Ishikawa (cell line): ENCODE data around the gene PIN4.

Experiments
- CEBPB ChIP-seq: IDR thresholded peaks from 2 replicates; pipeline ENCODE4 v1.6.1; 2012
- EP300 ChIP-seq: IDR thresholded peaks from 2 replicates; pipeline ENCODE4 v1.6.1; 2012; ENCODE audit warnings: borderline replicate concordance
- TAF1 ChIP-seq: IDR thresholded peaks from 2 replicates; pipeline ENCODE4 v1.6.1; 2012; ENCODE audit warnings: low read depth, mild to moderate bottlenecking
- TCF12 ChIP-seq: IDR thresholded peaks from 2 replicates; pipeline ENCODE4 v1.6.1; 2012; ENCODE audit warnings: low read depth
- USF1 ChIP-seq: IDR thresholded peaks from 2 replicates; pipeline ENCODE4 v1.6.1; 2012
- TF ChIP-seq, protein P1 (sequence below): IDR thresholded peaks from 2 replicates; pipeline ENCODE4 v1.6.1; 2012; ENCODE audit warnings: low read depth, mild to moderate bottlenecking
- TF ChIP-seq, protein P2 (sequence below): IDR thresholded peaks from 2 replicates; pipeline ENCODE4 v1.6.1; 2012

DNA sequence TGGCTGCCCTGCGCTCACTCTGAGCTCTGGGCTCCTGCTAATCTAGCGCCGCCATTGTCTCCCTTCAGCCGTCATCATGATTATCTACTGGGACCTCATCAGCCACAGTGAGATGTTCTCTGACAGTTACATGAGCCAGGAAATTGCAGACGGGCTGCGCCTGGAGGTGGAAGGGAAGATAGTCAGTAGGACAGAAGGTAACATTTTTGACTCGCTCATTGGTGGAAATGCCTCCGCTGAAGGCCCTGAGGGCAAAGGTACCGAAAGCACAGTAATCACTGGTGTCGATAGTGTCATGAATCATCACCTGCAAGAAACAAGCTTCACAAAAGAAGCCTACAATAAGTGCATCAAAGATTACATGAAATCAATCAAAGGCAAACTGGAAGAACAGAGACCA, 21.8 kb upstream of the PIN4 start:
- TF ChIP-seq, protein P1, sequence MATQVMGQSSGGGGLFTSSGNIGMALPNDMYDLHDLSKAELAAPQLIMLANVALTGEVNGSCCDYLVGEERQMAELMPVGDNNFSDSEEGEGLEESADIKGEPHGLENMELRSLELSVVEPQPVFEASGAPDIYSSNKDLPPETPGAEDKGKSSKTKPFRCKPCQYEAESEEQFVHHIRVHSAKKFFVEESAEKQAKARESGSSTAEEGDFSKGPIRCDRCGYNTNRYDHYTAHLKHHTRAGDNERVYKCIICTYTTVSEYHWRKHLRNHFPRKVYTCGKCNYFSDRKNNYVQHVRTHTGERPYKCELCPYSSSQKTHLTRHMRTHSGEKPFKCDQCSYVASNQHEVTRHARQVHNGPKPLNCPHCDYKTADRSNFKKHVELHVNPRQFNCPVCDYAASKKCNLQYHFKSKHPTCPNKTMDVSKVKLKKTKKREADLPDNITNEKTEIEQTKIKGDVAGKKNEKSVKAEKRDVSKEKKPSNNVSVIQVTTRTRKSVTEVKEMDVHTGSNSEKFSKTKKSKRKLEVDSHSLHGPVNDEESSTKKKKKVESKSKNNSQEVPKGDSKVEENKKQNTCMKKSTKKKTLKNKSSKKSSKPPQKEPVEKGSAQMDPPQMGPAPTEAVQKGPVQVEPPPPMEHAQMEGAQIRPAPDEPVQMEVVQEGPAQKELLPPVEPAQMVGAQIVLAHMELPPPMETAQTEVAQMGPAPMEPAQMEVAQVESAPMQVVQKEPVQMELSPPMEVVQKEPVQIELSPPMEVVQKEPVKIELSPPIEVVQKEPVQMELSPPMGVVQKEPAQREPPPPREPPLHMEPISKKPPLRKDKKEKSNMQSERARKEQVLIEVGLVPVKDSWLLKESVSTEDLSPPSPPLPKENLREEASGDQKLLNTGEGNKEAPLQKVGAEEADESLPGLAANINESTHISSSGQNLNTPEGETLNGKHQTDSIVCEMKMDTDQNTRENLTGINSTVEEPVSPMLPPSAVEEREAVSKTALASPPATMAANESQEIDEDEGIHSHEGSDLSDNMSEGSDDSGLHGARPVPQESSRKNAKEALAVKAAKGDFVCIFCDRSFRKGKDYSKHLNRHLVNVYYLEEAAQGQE = no peak
- TF ChIP-seq CEBPB (no peak), TAF1 (no peak), USF1 (no peak), TCF12 (no peak), EP300 (no peak)
- TF ChIP-seq, protein P2, sequence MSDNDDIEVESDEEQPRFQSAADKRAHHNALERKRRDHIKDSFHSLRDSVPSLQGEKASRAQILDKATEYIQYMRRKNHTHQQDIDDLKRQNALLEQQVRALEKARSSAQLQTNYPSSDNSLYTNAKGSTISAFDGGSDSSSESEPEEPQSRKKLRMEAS = no peak
